Measurements from ENCODE around the gene METTL15. TPM values are rescaled to one million over a fixed set of nuclear protein-coding genes. Genes with fewer than 3 reads are reported as not detected.

Gene METTL15
- total RNA-seq, 1 experiment from 2014 or later = 12.4 TPM

DNA sequence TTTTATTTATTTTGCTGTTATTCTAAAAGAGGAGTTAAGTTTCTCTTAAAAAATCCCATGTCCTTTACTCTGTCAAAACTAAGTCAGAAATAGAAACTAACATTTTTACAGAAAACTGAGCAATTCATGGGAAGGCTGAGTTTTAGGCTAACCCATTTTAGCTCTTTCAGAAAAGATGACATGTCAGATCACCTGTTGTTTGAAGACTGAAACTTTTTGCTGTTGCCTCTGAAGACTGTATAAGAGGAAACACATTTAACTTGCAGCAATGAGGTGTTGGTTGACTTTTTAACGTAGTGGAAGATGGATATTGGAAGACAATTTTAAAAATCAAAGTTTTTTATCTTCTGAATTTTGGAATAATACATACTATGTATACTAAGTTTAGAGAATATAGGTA lies 115.4 kb downstream of the METTL15 start:
- TF ChIP-seq EZH2 (IDR thresholded peaks at IDR 0.05; ENCODE audit: low read length, unreplicated experiment) (no peak), EZH2phosphoT487 (IDR thresholded peaks at IDR 0.05; ENCODE audit: borderline replicate concordance, low read length) (no peak)
- TF ChIP-seq, protein P1, sequence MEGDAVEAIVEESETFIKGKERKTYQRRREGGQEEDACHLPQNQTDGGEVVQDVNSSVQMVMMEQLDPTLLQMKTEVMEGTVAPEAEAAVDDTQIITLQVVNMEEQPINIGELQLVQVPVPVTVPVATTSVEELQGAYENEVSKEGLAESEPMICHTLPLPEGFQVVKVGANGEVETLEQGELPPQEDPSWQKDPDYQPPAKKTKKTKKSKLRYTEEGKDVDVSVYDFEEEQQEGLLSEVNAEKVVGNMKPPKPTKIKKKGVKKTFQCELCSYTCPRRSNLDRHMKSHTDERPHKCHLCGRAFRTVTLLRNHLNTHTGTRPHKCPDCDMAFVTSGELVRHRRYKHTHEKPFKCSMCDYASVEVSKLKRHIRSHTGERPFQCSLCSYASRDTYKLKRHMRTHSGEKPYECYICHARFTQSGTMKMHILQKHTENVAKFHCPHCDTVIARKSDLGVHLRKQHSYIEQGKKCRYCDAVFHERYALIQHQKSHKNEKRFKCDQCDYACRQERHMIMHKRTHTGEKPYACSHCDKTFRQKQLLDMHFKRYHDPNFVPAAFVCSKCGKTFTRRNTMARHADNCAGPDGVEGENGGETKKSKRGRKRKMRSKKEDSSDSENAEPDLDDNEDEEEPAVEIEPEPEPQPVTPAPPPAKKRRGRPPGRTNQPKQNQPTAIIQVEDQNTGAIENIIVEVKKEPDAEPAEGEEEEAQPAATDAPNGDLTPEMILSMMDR (conservative IDR thresholded peaks at IDR 0.05; ENCODE audit: low read depth, low read length) = no peak
- no peak overlapping the region for H3K4me2 ChIP-seq (ENCODE audit: low read length)
- ChIA-PET POLR2A (ENCODE audit: unreplicated experiment) (no interaction called here), CTCF (no interaction called here)
- H3K9ac ChIP-seq (ENCODE audit: low read length) = no peak overlapping the region
- no peak overlapping the region for H3K27ac ChIP-seq (ENCODE audit: low read length)
- H3K4me1 ChIP-seq (ENCODE audit: insufficient read depth, low read length) = peaks cover 7% of the 10 kb centered on the region
- H2AFZ ChIP-seq (ENCODE audit: low read length) = no peak overlapping the region
- ATAC-seq (no peak), DNase-seq (no peak)
- H3K27me3 ChIP-seq (ENCODE audit: low read length) = no peaks in the 10 kb centered on the region
- no peak overlapping the region for H3K4me3 ChIP-seq (ENCODE audit: low read length)
- H4K20me1 ChIP-seq (ENCODE audit: low read length) = no peaks in the 10 kb centered on the region
- H3F3A ChIP-seq (ENCODE audit: low read length, unreplicated experiment) = no peaks in the 10 kb centered on the region
- H3K36me3 ChIP-seq (ENCODE audit: low read depth, low read length) = no peaks in the 10 kb centered on the region
- no peaks in the 10 kb centered on the region for H3K9me2 ChIP-seq (replicated peaks; ENCODE audit: low read length)
- intact Hi-C loops (cut with micrococcal nuclease) = no loop called here
- BruUV-seq (replicated peaks) = no TSS peak
- no peaks in the 10 kb centered on the region for H3K79me2 ChIP-seq (ENCODE audit: low read length)
- H3K9me3 ChIP-seq (ENCODE audit: low read length) = no peaks in the 10 kb centered on the region

DNA sequence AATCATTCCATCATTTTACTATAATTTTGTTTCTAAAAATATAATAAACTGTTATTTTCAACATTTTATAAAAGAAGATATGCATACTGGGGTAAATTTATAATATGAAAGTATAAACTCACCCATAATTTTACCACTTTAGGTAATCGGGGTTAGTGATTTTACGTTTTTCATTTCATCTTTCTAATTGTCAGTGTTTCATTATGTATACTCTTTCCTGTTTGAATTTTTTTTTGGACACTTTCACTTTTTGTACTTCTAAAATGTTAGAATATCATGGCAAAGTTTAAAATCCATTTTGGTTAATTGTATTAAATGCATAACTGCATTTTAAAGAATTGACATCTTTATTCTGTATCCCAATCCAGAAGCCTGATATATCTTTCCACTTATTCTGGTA lies 115.8 kb downstream of the METTL15 start:
- TF ChIP-seq, protein P1 (conservative IDR thresholded peaks at IDR 0.05; ENCODE audit: low read depth, low read length) = no peak
- TF ChIP-seq EZH2 (IDR thresholded peaks at IDR 0.05; ENCODE audit: low read length, unreplicated experiment) (no peak), EZH2phosphoT487 (IDR thresholded peaks at IDR 0.05; ENCODE audit: borderline replicate concordance, low read length) (no peak)
- ChIA-PET CTCF (no interaction called here), POLR2A (ENCODE audit: unreplicated experiment) (no interaction called here)
- Histone ChIP-seq H3K27me3 (ENCODE audit: low read length) (no peaks in the 10 kb centered on the region), H3K4me2 (ENCODE audit: low read length) (no peak overlapping the region), H3F3A (ENCODE audit: low read length, unreplicated experiment) (no peaks in the 10 kb centered on the region), H3K4me3 (ENCODE audit: low read length) (no peak overlapping the region), H3K9me3 (ENCODE audit: low read length) (no peaks in the 10 kb centered on the region), H3K27ac (ENCODE audit: low read length) (no peak overlapping the region), H2AFZ (ENCODE audit: low read length) (no peak overlapping the region), H3K9me2 (replicated peaks; ENCODE audit: low read length) (no peaks in the 10 kb centered on the region), H4K20me1 (ENCODE audit: low read length) (no peaks in the 10 kb centered on the region), H3K36me3 (ENCODE audit: low read depth, low read length) (no peaks in the 10 kb centered on the region), H3K9ac (ENCODE audit: low read length) (no peak overlapping the region), H3K79me2 (ENCODE audit: low read length) (no peaks in the 10 kb centered on the region), H3K4me1 (ENCODE audit: insufficient read depth, low read length) (peaks cover 7% of the 10 kb centered on the region)
- no TSS peak for BruUV-seq (replicated peaks)
- ATAC-seq = no peak
- intact Hi-C loops (cut with micrococcal nuclease) = no loop called here
- no peak for DNase-seq

GRCh38 chr11:28227460-28227859 lies 119.3 kb downstream of the METTL15 start:
- ATAC-seq (no peak), DNase-seq (no peak)
- no peak overlapping the region for H3K4me3 ChIP-seq (ENCODE audit: low read length)
- H3K79me2 ChIP-seq (ENCODE audit: low read length) = no peaks in the 10 kb centered on the region
- H3K27me3 ChIP-seq (ENCODE audit: low read length) = no peaks in the 10 kb centered on the region
- no peak overlapping the region for H3K9ac ChIP-seq (ENCODE audit: low read length)
- ChIA-PET POLR2A (ENCODE audit: unreplicated experiment) (no interaction called here), CTCF (no interaction called here)
- no peaks in the 10 kb centered on the region for H3F3A ChIP-seq (ENCODE audit: low read length, unreplicated experiment)
- TF ChIP-seq, protein P1 (conservative IDR thresholded peaks at IDR 0.05; ENCODE audit: low read depth, low read length) = no peak
- TF ChIP-seq EZH2phosphoT487 (IDR thresholded peaks at IDR 0.05; ENCODE audit: borderline replicate concordance, low read length) = no peak
- no peak for TF ChIP-seq EZH2 (IDR thresholded peaks at IDR 0.05; ENCODE audit: low read length, unreplicated experiment)
- peaks cover 7% of the 10 kb centered on the region for H3K4me1 ChIP-seq (ENCODE audit: insufficient read depth, low read length)
- H2AFZ ChIP-seq (ENCODE audit: low read length) = no peak overlapping the region
- H3K36me3 ChIP-seq (ENCODE audit: low read depth, low read length) = no peaks in the 10 kb centered on the region
- intact Hi-C loops (cut with micrococcal nuclease) = no loop called here
- H3K9me2 ChIP-seq (replicated peaks; ENCODE audit: low read length) = no peaks in the 10 kb centered on the region
- H3K9me3 ChIP-seq (ENCODE audit: low read length) = no peaks in the 10 kb centered on the region
- H4K20me1 ChIP-seq (ENCODE audit: low read length) = no peaks in the 10 kb centered on the region
- no TSS peak for BruUV-seq (replicated peaks)
- no peak overlapping the region for H3K4me2 ChIP-seq (ENCODE audit: low read length)
- H3K27ac ChIP-seq (ENCODE audit: low read length) = no peak overlapping the region
